PFSK-1 (cell line): ENCODE results near the gene OR6B3.

Source experiments
- POLR2AphosphoS5 ChIP-seq: IDR thresholded peaks from 2 replicates; pipeline ENCODE4 v1.6.1; 2012; ENCODE audit warnings: low read depth, mild to moderate bottlenecking, control low read depth, low read length, moderate library complexity
- REST ChIP-seq, 2 experiments: IDR thresholded peaks; 2 replicates each; pipeline versions ENCODE4 v1.6.1 to v1.8.0; 2011 to 2012; ENCODE audit warnings: low read depth in 2 of 2, low read length in 2 of 2, control low read depth in 1 of 2, inconsistent platforms in 1 of 2, mild to moderate bottlenecking in 1 of 2, moderate library complexity in 1 of 2; ENCODE audit not compliant: insufficient read depth in 1 of 2
- SIN3A ChIP-seq: IDR thresholded peaks from 2 replicates; pipeline ENCODE4 v1.6.1; 2012; ENCODE audit warnings: mild to moderate bottlenecking, low read length, moderate library complexity, borderline replicate concordance; ENCODE audit not compliant: insufficient read depth
- TAF1 ChIP-seq: IDR thresholded peaks from 2 replicates; pipeline ENCODE4 v1.6.1; 2012; ENCODE audit warnings: low read length, control low read depth, borderline replicate concordance; ENCODE audit not compliant: insufficient read depth

- no peak for TF ChIP-seq POLR2AphosphoS5
- TF ChIP-seq REST (IDR thresholded peaks at IDR 0.05; ENCODE audit: insufficient read depth in 1 of 2, low read depth in 2 of 2, low read length in 2 of 2): no peak
- no peak for TF ChIP-seq TAF1
- no peak for TF ChIP-seq SIN3A
These were observed 16.0 kb downstream of the OR6B3 start for GRCh38 chr2:240037358-240037757.
